Central memory CD4-positive, alpha-beta T cell (primary cell): ENCODE data around the gene PARP1.
"Not testable (repeated sequence)": the region's sequence is repeated elsewhere in the genome, so short reads cannot be mapped to it uniquely, and the experiment has no call there.

Source experiments
- DNase-seq: peaks from one replicate; pipeline ENCODE4 v3.0.0; 2022

PARP1 gene

GRCh38 chr1:226349801-226350518 lies 57.9 kb downstream of the PARP1 start:
- DNase-seq: no peak

DNA sequence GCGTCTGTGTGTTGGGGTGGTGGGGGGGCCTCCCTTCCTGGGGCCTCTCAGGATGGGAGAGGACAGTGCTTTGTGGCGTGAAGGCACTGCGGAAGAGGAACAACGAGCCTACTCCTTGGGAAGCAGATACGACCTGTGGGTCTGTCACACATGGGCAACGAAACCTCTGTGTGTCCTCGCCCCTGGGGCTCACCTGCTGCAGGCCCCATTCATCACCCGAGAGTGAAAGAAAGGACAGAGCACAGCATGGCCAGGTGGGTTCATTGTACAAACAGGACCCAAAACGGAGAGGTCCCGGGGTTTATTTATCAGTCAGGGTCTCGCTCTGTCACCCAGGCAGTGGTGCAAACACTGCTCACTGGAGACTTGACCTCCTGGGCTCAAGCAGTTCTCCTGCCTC lies 58.8 kb downstream of the PARP1 start:
- DNase-seq: no peak

GRCh38 chr1:226344441-226345259 lies 63.2 kb downstream of the PARP1 start:
- no peak for DNase-seq

DNA sequence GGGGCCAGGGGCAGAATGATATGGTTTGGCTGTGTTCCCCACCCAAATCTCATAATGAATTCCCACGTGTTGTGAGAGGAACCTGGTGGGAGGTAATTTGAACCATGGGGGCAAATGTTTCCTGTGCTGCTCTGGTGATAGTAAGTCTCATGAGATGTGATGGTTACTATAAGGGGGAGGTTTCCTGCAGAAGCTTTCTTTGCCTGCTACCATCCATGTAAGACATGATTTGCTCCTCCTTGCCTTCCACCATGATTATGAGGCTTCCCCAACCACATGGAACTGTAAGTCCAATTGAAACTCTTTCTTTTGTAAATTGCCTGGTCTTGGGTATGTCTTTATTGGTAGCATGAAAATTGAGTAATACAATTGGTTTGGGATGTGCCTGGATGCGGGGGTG lies 65.2 kb downstream of the PARP1 start:
- no peak for DNase-seq

DNA sequence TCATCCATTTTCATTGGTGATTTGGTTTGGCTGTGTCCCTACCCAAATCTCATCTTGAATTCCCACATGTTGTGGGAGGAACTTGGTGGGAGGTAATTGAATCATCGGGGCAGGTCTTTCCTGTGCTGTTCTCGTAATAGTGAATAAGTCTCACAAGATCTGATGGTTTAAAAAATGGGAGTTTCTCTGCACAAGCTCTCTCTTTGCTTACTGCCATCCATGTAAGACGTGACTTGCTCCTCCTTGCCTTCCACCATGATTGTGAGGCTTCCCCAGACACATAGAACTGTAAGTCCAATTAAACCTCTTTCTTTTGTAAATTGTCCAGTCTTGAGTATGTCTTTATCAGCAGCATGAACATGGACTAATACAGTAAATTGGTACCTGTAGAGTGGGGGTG lies 67.8 kb downstream of the PARP1 start:
- DNase-seq: not testable (repeated sequence)

- DNase-seq: no peak
Observed at GRCh38 chr1:226337276-226337875, 70.5 kb downstream of the PARP1 start.

- no peak for DNase-seq
Observed at GRCh38 chr1:226335661-226336060, 72.2 kb downstream of the PARP1 start.

GRCh38 chr1:226332947-226333346 lies 74.9 kb downstream of the PARP1 start:
- no peak for DNase-seq

GRCh38 chr1:226329237-226329636 lies 78.7 kb downstream of the PARP1 start:
- no peak for DNase-seq

- DNase-seq: no peak
Observed at GRCh38 chr1:226327761-226328162, 80.1 kb downstream of the PARP1 start.

DNA sequence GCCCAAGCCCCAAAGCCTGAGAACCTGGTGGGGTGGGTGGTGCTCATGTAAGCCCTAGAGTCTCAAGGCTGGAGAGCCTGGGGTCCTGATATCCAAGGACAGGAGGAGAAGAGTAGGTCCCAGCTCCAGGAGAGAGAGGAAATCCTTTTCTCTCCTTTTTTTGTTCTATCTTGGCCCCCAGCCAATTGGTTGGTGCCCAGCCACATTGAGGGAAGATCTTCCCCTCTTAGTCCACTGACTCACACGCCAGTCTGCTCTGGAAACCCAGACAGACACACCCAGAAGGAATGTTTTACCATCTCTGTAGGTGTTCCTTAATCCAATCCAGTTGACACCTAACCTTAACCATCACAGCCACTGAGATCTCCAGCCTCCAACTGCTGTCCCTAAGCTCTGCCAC lies 82.7 kb downstream of the PARP1 start:
- DNase-seq: no peak

- DNase-seq: no peak
Observed at GRCh38 chr1:226324479-226324878, 83.4 kb downstream of the PARP1 start.

DNA sequence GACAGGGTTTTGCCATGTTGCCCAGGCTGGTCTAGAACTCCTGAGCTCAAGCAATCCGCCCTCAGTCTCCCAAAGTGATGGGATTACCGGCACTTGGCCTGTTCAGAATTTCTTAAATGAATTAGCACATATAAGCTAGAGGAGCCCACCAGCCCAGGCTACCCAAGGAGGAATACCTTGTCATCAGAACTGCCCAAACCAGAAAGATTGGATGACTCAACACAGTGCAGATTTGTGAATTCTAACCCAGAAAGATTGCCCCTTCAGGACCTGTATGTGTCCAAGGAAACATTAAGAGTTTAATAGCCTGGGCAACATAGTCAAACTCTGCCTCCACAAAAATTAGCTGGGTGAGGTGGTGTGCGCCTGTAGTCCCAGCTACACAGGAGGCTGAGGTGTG lies 84.9 kb downstream of the PARP1 start:
- no peak for DNase-seq

DNA sequence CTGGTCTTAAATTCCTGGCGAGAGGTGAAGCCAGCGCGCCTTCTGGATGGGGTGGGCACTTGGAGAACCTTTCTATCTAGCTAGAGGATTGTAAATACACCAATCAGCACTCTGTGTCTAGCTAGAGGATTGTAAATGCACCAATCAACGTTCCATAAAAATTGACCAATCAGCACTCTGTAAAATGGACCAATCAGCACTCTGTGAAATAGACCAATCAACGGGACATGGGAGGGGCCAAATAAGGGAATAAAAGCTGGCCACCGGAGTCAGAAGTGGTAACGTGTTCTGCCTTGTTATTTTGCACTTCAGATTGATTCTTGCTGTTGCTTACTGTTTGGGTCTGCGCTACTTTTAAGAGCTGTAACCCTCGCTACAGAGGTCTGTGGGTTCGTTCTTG lies 87.0 kb downstream of the PARP1 start:
- no peak for DNase-seq

DNA sequence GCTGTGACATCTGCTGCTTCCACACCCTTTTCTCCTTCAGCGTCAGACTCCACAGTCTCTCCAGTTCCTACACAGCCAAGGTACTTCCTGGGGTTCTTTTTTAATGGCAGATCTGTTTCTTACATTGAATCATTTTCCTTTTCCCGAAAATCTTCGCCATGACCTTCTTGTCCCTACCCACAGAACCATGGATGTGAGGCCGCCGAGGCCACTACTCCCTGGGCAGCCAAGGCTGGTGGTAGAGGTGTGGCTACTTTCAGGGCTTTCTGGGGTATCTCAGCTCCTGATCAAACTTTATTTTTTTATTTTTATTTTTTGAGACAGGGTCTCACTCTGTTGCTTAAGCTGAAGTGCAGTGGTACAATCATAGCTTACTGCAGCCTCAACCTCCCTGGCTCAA lies 89.4 kb downstream of the PARP1 start:
- DNase-seq: no peak

- no peak for DNase-seq
Observed at GRCh38 chr1:226314055-226314454, 93.8 kb downstream of the PARP1 start.

DNA sequence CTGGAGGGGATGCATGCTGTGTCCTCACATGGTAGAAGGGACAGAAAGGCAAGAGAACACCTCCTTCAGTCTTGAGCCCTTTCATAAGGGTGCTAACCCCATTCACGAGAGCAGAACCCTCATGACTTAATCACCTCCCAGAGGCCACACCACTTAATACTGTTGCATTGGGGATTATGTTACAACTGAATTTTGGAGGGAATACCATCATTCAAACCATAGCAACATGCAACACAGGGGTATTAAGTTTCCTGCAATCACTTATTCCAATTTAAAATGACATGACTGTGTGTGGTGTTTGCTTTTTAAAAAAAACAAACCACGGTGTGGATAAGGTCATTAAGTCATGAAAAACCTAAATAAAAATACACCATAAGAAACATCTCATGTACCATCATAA lies 95.8 kb downstream of the PARP1 start:
- DNase-seq: no peak

- no peak for DNase-seq
Observed at GRCh38 chr1:226311376-226311775, 96.5 kb downstream of the PARP1 start.
